SU-DHL-6 (cell line): ENCODE data around the gene CDK7.

Experiments
- H2AFZ ChIP-seq: fragments of 200-600 bp; sonication (generic); 2 replicates; pipeline ENCODE4 v1.6.1; 2014; ENCODE audit warnings: low read depth, mild to moderate bottlenecking, moderate library complexity, mixed read lengths, antibody characterized with exemption, low read length; ENCODE audit not compliant: severe bottlenecking
- H3F3A ChIP-seq: fragments of 200-600 bp; shearing (Covaris generic); 2 replicates; pipeline ENCODE4 v1.6.0; 2016; ENCODE audit warnings: antibody characterized with exemption, mild to moderate bottlenecking; ENCODE audit not compliant: insufficient read depth
- H3K27ac ChIP-seq: fragments of 200-600 bp; sonication (generic); 2 replicates; pipeline ENCODE4 v1.5.1; 2016; ENCODE audit warnings: low read depth, mild to moderate bottlenecking, low read length, moderate library complexity, mixed read lengths
- H3K27me3 ChIP-seq: fragments of 200-600 bp; sonication (generic), shearing (Covaris generic); 2 replicates; pipeline ENCODE4 v1.6.0; 2014; ENCODE audit warnings: mild to moderate bottlenecking, low read length
- H3K36me3 ChIP-seq: fragments of 200-600 bp; sonication (generic); 2 replicates; pipeline ENCODE4 v1.6.1; 2014; ENCODE audit warnings: mild to moderate bottlenecking, low read length, mixed read lengths
- H3K4me2 ChIP-seq: fragments of 300-600, 200-600 bp; shearing (Covaris generic), sonication (generic); 2 replicates; pipeline ENCODE4 v1.6.0; 2014; ENCODE audit warnings: low read length, low read depth, mild to moderate bottlenecking; ENCODE audit not compliant: poor library complexity, severe bottlenecking
- H3K4me3 ChIP-seq: fragments of 200-600 bp; sonication (generic); 2 replicates; pipeline ENCODE4 v1.5.1; 2014; ENCODE audit warnings: antibody characterized with exemption, low read length, mild to moderate bottlenecking, mixed read lengths; ENCODE audit not compliant: insufficient read depth, poor library complexity, severe bottlenecking
- H3K79me2 ChIP-seq: fragments of 200-600 bp; sonication (generic); 2 replicates; pipeline ENCODE4 v1.6.1; 2014; ENCODE audit warnings: mild to moderate bottlenecking, low read length, moderate library complexity; ENCODE audit not compliant: insufficient read depth
- H3K9ac ChIP-seq: fragments of 200-600 bp; sonication (generic); 2 replicates; pipeline ENCODE4 v1.7.0; 2014; ENCODE audit warnings: mild to moderate bottlenecking, low read length
- H3K9me2 ChIP-seq: fragments of 200-600 bp; sonication (generic); replicated peaks from 2 replicates; pipeline ENCODE4 v1.6.1; 2014; ENCODE audit warnings: low read length; ENCODE audit not compliant: insufficient read depth
- H3K9me3 ChIP-seq: fragments of 200-600 bp; sonication (generic); 2 replicates; pipeline ENCODE4 v1.6.1; 2014; ENCODE audit warnings: low read length, mixed read lengths; ENCODE audit not compliant: insufficient read depth
- H4K20me1 ChIP-seq: fragments of 200-600 bp; sonication (generic); 2 replicates; pipeline ENCODE4 v1.6.1; 2014; ENCODE audit warnings: low read depth, mild to moderate bottlenecking, antibody characterized with exemption, low read length, moderate library complexity, mixed read lengths
- CTCF ChIP-seq: fragments of 200-600 bp; sonication (generic); IDR thresholded peaks from one replicate; pipeline ENCODE4 v1.5.1; 2017; ENCODE audit warnings: antibody characterized with exemption, mild to moderate bottlenecking, low read length, moderate library complexity; ENCODE audit not compliant: insufficient read depth, poor library complexity, severe bottlenecking
- EZH2phosphoT487 ChIP-seq: fragments of 200-600 bp; sonication (generic), shearing (Covaris generic); conservative IDR thresholded peaks from 2 replicates; pipeline ENCODE4 v1.6.1; 2018; ENCODE audit warnings: mild to moderate bottlenecking, antibody characterized with exemption, low read length, moderate library complexity, mixed read lengths

CDK7 gene

GRCh38 chr5:69309380-69309779, 74.7 kb downstream of the CDK7 start:
- H3K9ac ChIP-seq = no peak overlapping the region
- H3K27me3 ChIP-seq = no peaks in the 10 kb centered on the region
- no peak overlapping the region for H2AFZ ChIP-seq
- no peaks in the 10 kb centered on the region for H3K79me2 ChIP-seq
- H3F3A ChIP-seq = no peaks in the 10 kb centered on the region
- H3K4me2 ChIP-seq = no peak overlapping the region
- TF ChIP-seq EZH2phosphoT487 = no peak
- no peak for TF ChIP-seq CTCF
- H3K9me2 ChIP-seq = no peaks in the 10 kb centered on the region
- no peaks in the 10 kb centered on the region for H3K36me3 ChIP-seq
- H3K4me3 ChIP-seq = no peak overlapping the region
- no peaks in the 10 kb centered on the region for H3K9me3 ChIP-seq
- no peaks in the 10 kb centered on the region for H4K20me1 ChIP-seq
- no peak overlapping the region for H3K27ac ChIP-seq

DNA sequence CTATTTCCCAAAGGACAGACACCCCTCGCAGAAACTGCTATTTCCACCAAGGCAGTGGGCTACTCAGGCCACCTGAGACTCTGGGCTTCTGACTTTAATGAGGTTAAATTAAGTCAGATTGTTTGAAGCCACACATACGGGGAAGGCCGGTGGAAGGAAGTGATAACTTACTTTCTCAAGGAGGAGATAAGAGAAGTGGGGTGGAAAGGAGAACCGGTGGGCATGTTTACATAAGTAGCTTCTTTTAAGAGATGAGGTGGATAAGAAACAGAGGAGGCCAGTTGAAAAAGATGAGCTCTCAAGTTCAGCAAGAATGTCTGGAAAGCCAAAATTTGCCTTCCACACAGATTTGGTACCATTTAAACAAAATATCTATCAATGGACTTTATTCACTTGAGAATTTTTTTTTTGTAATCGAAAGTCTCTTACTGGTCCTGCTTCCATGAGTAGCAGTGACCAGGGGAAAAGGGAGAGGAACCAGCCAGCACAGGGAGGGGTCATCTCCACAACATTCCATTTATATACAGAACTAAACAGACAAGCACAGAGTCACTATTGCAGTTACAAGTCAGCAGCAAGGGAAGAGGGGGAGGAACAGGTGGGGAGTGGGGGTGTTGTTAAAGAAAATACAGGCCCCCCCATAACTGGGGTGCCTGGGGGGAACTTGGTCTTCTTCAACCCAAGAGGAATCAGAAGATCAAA, 77.9 kb downstream of the CDK7 start:
- H3K4me2 ChIP-seq = no peak overlapping the region
- no peak overlapping the region for H3K9ac ChIP-seq
- H3K9me2 ChIP-seq = no peaks in the 10 kb centered on the region
- no peaks in the 10 kb centered on the region for H3K79me2 ChIP-seq
- H3K27ac ChIP-seq = no peak overlapping the region
- H3K4me3 ChIP-seq = no peak overlapping the region
- TF ChIP-seq EZH2phosphoT487 (no peak), CTCF (no peak)
- H2AFZ ChIP-seq = peak overlapping the region; percentile 63
- H4K20me1 ChIP-seq = no peaks in the 10 kb centered on the region
- H3K9me3 ChIP-seq = no peaks in the 10 kb centered on the region
- no peaks in the 10 kb centered on the region for H3F3A ChIP-seq
- H3K36me3 ChIP-seq = no peaks in the 10 kb centered on the region
- H3K27me3 ChIP-seq = no peaks in the 10 kb centered on the region

DNA sequence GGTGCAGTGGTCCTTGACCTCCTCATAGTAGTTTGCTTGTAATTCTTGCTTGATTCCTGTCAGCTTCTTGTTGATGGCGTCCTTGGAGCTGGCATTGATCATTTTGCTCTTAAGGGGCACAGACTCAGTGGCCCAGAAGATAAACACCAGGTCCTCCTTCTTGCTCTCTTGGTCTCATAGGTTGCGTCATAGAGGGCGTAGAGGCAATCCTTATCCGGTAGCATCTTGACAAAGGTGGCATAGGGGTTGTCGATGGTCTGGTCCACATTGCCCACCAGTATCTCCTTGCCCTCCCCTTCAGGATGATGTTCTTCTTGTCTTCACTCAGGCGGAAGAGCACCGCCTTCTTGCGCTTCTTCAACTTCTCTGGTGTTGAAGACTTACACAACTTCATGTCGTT, 78.7 kb downstream of the CDK7 start:
- no peak overlapping the region for H3K27ac ChIP-seq
- H3K79me2 ChIP-seq = no peaks in the 10 kb centered on the region
- no peak overlapping the region for H2AFZ ChIP-seq
- H3F3A ChIP-seq = no peaks in the 10 kb centered on the region
- H3K4me2 ChIP-seq = no peak overlapping the region
- no peak overlapping the region for H3K9ac ChIP-seq
- no peaks in the 10 kb centered on the region for H3K9me3 ChIP-seq
- no peaks in the 10 kb centered on the region for H3K36me3 ChIP-seq
- no peaks in the 10 kb centered on the region for H3K27me3 ChIP-seq
- H3K9me2 ChIP-seq = no peaks in the 10 kb centered on the region
- H3K4me3 ChIP-seq = no peak overlapping the region
- TF ChIP-seq EZH2phosphoT487 = no peak
- TF ChIP-seq CTCF = no peak
- no peaks in the 10 kb centered on the region for H4K20me1 ChIP-seq
